B cell (primary cell): Measurements from ENCODE around the gene KIAA1328. TPM values are rescaled to one million over a fixed set of nuclear protein-coding genes. Genes with fewer than 3 reads are reported as not detected.

Experiments
- ATAC-seq: fragments of 200-7000 bp; cut with Tn5 transposase; one replicate; pipeline ENCODE4 v1.10.0; 2021; ENCODE audit warnings: low read depth, mild to moderate bottlenecking, moderate number of reproducible peaks, moderate library complexity
- CTCF ChIA-PET: fragments of 350-600 bp; sonication (Branson Sonifier 250); formaldehyde crosslinking; loops from one replicate; lab custom pipeline; 2021; ENCODE audit warnings: antibody characterized with exemption, inconsistent platforms; lab: Charles Lee
- POLR2A ChIA-PET: fragments of 350-600 bp; sonication (Branson Sonifier 250); formaldehyde crosslinking; loops from one replicate; lab custom pipeline; 2021; ENCODE audit warnings: antibody characterized with exemption; lab: Charles Lee
- DNase-seq: peaks from one replicate; pipeline ENCODE4 v3.0.0; 2013
- H2AFZ ChIP-seq: 2 replicates; pipeline ENCODE4 v1.6.1; 2012; ENCODE audit warnings: mild to moderate bottlenecking, low read depth, low read length; ENCODE audit not compliant: insufficient read depth, poor library complexity, severe bottlenecking
- H3K27ac ChIP-seq, 2 donors: 1 replicate in 1 of 2; 2 replicates in 1 of 2; pipeline ENCODE4 v1.5.1; 2012 to 2013; ENCODE audit warnings: low read length in 2 of 2, mild to moderate bottlenecking in 2 of 2, moderate library complexity in 1 of 2
- H3K27me3 ChIP-seq, 4 experiments: fragments of 200-600 bp in 1 of 4; sonication (generic) in 1 of 4; replicated peaks in 1 of 4; 1 replicate in 2 of 4; 2 replicates in 2 of 4; pipeline versions ENCODE4 v1.6.1 to v1.7.0; 2013 to 2016; ENCODE audit warnings: low read length in 3 of 4, mild to moderate bottlenecking in 2 of 4, mixed read lengths in 1 of 4, moderate library complexity in 1 of 4; ENCODE audit not compliant: insufficient read depth in 4 of 4, control insufficient read depth in 3 of 4; ENCODE audit errors: control extremely low read depth in 1 of 4
- H3K36me3 ChIP-seq, 2 experiments: replicated peaks in 1 of 2; 1 replicate in 1 of 2; 2 replicates in 1 of 2; pipeline versions ENCODE4 v1.6.1 to v1.7.1; 2013; ENCODE audit warnings: low read length in 1 of 2; ENCODE audit not compliant: insufficient read depth in 2 of 2, control insufficient read depth in 1 of 2; ENCODE audit errors: control extremely low read depth in 1 of 2, extremely low read depth in 1 of 2
- H3K4me1 ChIP-seq, 2 donors: fragments of 200-600 bp in 1 of 2; sonication (generic) in 1 of 2; 1 replicate in 1 of 2; 2 replicates in 1 of 2; pipeline versions ENCODE4 v1.5.1 to v1.6.1; 2013 to 2017; ENCODE audit warnings: low read length in 2 of 2; ENCODE audit not compliant: control insufficient read depth in 2 of 2, insufficient read depth in 2 of 2
- H3K4me2 ChIP-seq: replicated peaks from 2 replicates; pipeline ENCODE3; 2012; ENCODE audit warnings: mild to moderate bottlenecking, low read depth, low read length; ENCODE audit not compliant: poor library complexity, severe bottlenecking
- H3K4me3 ChIP-seq, 5 experiments: fragments of 200-600 bp in 1 of 5; sonication (generic) in 1 of 5; 1 replicate in 3 of 5; 2 replicates in 2 of 5; pipeline versions ENCODE4 v1.5.1 to v1.7.0; 2011 to 2016; ENCODE audit warnings: low read length in 4 of 5, mild to moderate bottlenecking in 4 of 5, low read depth in 2 of 5, control low read depth in 1 of 5, moderate library complexity in 1 of 5; ENCODE audit not compliant: insufficient read depth in 1 of 5; ENCODE audit errors: control extremely low read depth in 1 of 5, extremely low read depth in 1 of 5
- H3K79me2 ChIP-seq: fragments of 200-600 bp; sonication (generic); one replicate; pipeline ENCODE4 v1.6.0; 2016; ENCODE audit warnings: low read length; ENCODE audit not compliant: control insufficient read depth, insufficient read depth
- H3K9ac ChIP-seq: fragments of 200-600 bp; sonication (generic); 2 replicates; pipeline ENCODE4 v1.6.1; 2017; ENCODE audit warnings: mild to moderate bottlenecking, low read length, moderate library complexity
- H3K9me3 ChIP-seq, 3 donors: one replicate each; pipeline versions ENCODE4 v1.6.1 to v1.7.1; 2013; ENCODE audit warnings: low read length in 2 of 3; ENCODE audit not compliant: control insufficient read depth in 2 of 3, insufficient read depth in 1 of 3; ENCODE audit errors: control extremely low read depth in 1 of 3
- H4K20me1 ChIP-seq: 2 replicates; pipeline ENCODE4 v1.6.0; 2012; ENCODE audit warnings: mild to moderate bottlenecking, low read length; ENCODE audit not compliant: insufficient read depth, control insufficient read depth, poor library complexity, severe bottlenecking
- H3K27ac Mint-ChIP-seq: one replicate; pipeline ENCODE4 v1.8.0; 2021; ENCODE audit warnings: mixed read lengths
- H3K27me3 Mint-ChIP-seq: one replicate; pipeline ENCODE4 v1.8.0; 2021; ENCODE audit warnings: mixed read lengths
- H3K4me1 Mint-ChIP-seq: one replicate; pipeline ENCODE4 v1.8.0; 2021; ENCODE audit warnings: mixed read lengths
- H3K4me3 Mint-ChIP-seq: one replicate; pipeline ENCODE4 v1.8.0; 2021; ENCODE audit warnings: mixed read lengths
- H3K9me3 Mint-ChIP-seq: one replicate; pipeline ENCODE4 v1.8.0; 2022; ENCODE audit warnings: mixed read lengths; ENCODE audit not compliant: insufficient read depth
- EZH2 ChIP-seq: IDR thresholded peaks from 2 replicates; pipeline ENCODE4 v1.6.1; 2012; ENCODE audit warnings: borderline replicate concordance, low read depth, mild to moderate bottlenecking, moderate library complexity, low read length; ENCODE audit not compliant: insufficient read depth, poor library complexity, severe bottlenecking
- WGBS: methylation state at CpG from one replicate; pipeline ENCODE4 v1.1.5; 2013; ENCODE audit warnings: missing lambda C conversion rate; ENCODE audit not compliant: insufficient coverage; 5-methylcytosine and 5-hydroxymethylcytosine counted together
- intact Hi-C: fragments of 100-400 bp; cut with micrococcal nuclease; formaldehyde crosslinking; loops from one replicate; pipeline ENCODE4 v1.10.0; 2022
- polyA plus RNA-seq: library from polyadenylated mRNA; depleted of rRNA; stranded (reverse); fragments of >200 nt; gene quantifications from 2 replicates; pipeline ENCODE4 v1.2.3, GENCODE V29; 2012
- total RNA-seq, 2 donors: library from RNA; stranded (reverse); fragments of 120-200 nt in 1 of 2; gene quantifications; 1 replicate in 1 of 2; 2 replicates in 1 of 2; pipeline versions ENCODE4 v1.2.3 to v1.2.4, GENCODE V29; 2013 to 2022
- TF ChIP-seq, protein P1 (sequence below): fragments of 200-600 bp; IDR thresholded peaks from one replicate; pipeline ENCODE4 v1.8.0; 2022; ENCODE audit warnings: antibody characterized with exemption, mild to moderate bottlenecking

Gene KIAA1328
- total and polyA plus RNA-seq, 2 donors (not counting 1 experiment from before 2014, with no cell fraction given) = 9.1 to 22.1 TPM

DNA sequence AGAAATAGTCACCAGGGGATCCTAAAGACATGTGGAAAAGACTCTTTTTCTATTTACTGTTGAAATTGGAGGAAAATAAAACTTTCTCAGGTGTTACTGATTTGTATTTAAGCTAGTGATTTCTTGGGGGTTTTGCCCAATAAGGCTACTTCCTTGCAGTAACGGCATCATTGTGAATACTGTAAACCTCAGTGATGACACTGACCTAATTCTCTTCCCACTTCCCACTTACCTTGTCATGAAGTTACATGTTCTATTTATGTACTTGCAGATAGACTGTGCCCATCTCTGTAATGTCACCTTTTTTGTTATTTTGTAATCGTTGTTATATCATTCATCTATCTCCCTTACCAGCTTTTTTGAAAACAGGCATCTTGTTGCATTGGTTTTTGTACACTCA, 134.5 kb downstream of the KIAA1328 start:
- DNase-seq = no peak
- Histone ChIP-seq H2AFZ (no peak overlapping the region), H3K79me2 (no peaks in the 10 kb centered on the region), H3K4me2 (no peak overlapping the region), H3K27me3 (no peaks in the 10 kb centered on the region), H3K4me1 (peaks cover 2 to 5% of the 10 kb centered on the region in 2 donors), H3K27ac (no peak overlapping the region), H3K9ac (no peak overlapping the region), H3K9me3 (peaks cover under 1 to 10% (median 9%) of the 10 kb centered on the region in 3 donors), H3K36me3 (peaks cover 0 to 3% of the 10 kb centered on the region in 2 experiments), H4K20me1 (no peaks in the 10 kb centered on the region), H3K4me3 (no peak overlapping the region)
- Mint-ChIP-seq H3K4me1 (peaks cover 21% of the 10 kb centered on the region), H3K27ac (no peak overlapping the region), H3K27me3 (no peaks in the 10 kb centered on the region), H3K9me3 (peaks cover 8% of the 10 kb centered on the region), H3K4me3 (no peak overlapping the region)
- CTCF ChIA-PET = no interaction called here
- TF ChIP-seq, protein P1, sequence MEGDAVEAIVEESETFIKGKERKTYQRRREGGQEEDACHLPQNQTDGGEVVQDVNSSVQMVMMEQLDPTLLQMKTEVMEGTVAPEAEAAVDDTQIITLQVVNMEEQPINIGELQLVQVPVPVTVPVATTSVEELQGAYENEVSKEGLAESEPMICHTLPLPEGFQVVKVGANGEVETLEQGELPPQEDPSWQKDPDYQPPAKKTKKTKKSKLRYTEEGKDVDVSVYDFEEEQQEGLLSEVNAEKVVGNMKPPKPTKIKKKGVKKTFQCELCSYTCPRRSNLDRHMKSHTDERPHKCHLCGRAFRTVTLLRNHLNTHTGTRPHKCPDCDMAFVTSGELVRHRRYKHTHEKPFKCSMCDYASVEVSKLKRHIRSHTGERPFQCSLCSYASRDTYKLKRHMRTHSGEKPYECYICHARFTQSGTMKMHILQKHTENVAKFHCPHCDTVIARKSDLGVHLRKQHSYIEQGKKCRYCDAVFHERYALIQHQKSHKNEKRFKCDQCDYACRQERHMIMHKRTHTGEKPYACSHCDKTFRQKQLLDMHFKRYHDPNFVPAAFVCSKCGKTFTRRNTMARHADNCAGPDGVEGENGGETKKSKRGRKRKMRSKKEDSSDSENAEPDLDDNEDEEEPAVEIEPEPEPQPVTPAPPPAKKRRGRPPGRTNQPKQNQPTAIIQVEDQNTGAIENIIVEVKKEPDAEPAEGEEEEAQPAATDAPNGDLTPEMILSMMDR = no peak
- TF ChIP-seq EZH2 = no peak
- POLR2A ChIA-PET = no interaction called here
- no CpG with 5 or more reads among the region's 2 CpGs for WGBS
- intact Hi-C loops = no loop called here
- ATAC-seq = no peak

DNA sequence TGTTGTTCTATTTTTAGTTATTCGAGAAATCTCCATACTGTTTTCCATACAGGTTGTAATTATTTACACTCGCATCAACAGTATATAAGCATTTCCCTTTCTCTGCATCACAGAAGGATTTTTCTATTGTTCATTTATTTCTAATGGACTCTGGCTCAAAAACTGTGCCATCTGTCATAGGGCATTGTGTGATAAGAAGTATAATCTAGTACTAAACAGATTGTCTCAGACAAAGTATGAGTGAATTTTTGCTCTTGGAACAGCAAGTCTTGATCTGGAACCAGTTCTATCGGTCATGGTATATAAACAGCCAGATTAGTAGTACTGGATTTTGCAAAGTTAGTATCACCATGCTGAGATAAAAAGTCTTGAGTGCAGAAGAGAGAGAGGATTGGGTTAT, 145.8 kb downstream of the KIAA1328 start:
- POLR2A ChIA-PET = no interaction called here
- no peaks in the 10 kb centered on the region for H3K9me3 Mint-ChIP-seq
- WGBS = no CpG with 5 or more reads among the region's 3 CpGs

More for the DNA sequence above, 145.8 kb downstream of the KIAA1328 start:
- Histone ChIP-seq H3K27me3 (no peaks in the 10 kb centered on the region), H3K79me2 (no peaks in the 10 kb centered on the region), H3K4me2 (no peak overlapping the region), H3K9ac (no peak overlapping the region), H3K4me1 (no peaks in the 10 kb centered on the region), H4K20me1 (no peaks in the 10 kb centered on the region), H2AFZ (no peak overlapping the region), H3K9me3 (peaks cover 0 to 3% (median 0%) of the 10 kb centered on the region in 3 donors), H3K36me3 (no peaks in the 10 kb centered on the region), H3K4me3 (no peak overlapping the region), H3K27ac (no peak overlapping the region)
- H3K27me3 Mint-ChIP-seq = no peaks in the 10 kb centered on the region
- no peak overlapping the region for H3K27ac Mint-ChIP-seq
- CTCF ChIA-PET = no interaction called here
- ATAC-seq (no peak), DNase-seq (no peak)
- no peak overlapping the region for H3K4me3 Mint-ChIP-seq
- intact Hi-C loops = no loop called here
- no peaks in the 10 kb centered on the region for H3K4me1 Mint-ChIP-seq
- TF ChIP-seq EZH2 = no peak
- TF ChIP-seq, protein P1 = no peak
